GM19043 (cell line): Measurements from ENCODE around the gene ZNF407.

Experiments
- ATAC-seq: cut with Tn5 transposase; IDR thresholded peaks from one replicate; pipeline ENCODE4 v1.9.1; 2021; ENCODE audit warnings: low read depth; ENCODE audit not compliant: unreplicated experiment

The ZNF407 gene

GRCh38 chr18:74773171-74773624 is 175.5 kb downstream of the ZNF407 start:
- ATAC-seq, result peak; percentile 74

- ATAC-seq, result no peak
These were observed 176.8 kb downstream of the ZNF407 start for GRCh38 chr18:74774486-74774885.

GRCh38 chr18:74775239-74775638 is 177.6 kb downstream of the ZNF407 start:
- no peak for ATAC-seq

- ATAC-seq, result no peak
These were observed 180.6 kb downstream of the ZNF407 start for GRCh38 chr18:74778191-74778847.

- no peak for ATAC-seq
These were observed 187.1 kb downstream of the ZNF407 start for GRCh38 chr18:74784752-74785151.

- no peak for ATAC-seq
These were observed 188.0 kb downstream of the ZNF407 start for GRCh38 chr18:74785632-74786031.

- no peak for ATAC-seq
These were observed 191.0 kb downstream of the ZNF407 start for GRCh38 chr18:74788657-74789056.

- ATAC-seq, result no peak
These were observed 191.4 kb downstream of the ZNF407 start for GRCh38 chr18:74789078-74789477.

GRCh38 chr18:74790451-74790850 is 192.8 kb downstream of the ZNF407 start:
- ATAC-seq, result no peak

GRCh38 chr18:74791501-74792194 is 194.0 kb downstream of the ZNF407 start:
- ATAC-seq, result no peak

GRCh38 chr18:74793746-74794145 is 196.1 kb downstream of the ZNF407 start:
- no peak for ATAC-seq

GRCh38 chr18:74795751-74796150 is 198.1 kb downstream of the ZNF407 start:
- no peak for ATAC-seq

GRCh38 chr18:74796211-74796610 is 198.5 kb downstream of the ZNF407 start:
- no peak for ATAC-seq

- ATAC-seq, result peak; percentile 98
These were observed 199.3 kb downstream of the ZNF407 start for GRCh38 chr18:74796841-74797576.

- peak; percentile 24 for ATAC-seq
These were observed 200.0 kb downstream of the ZNF407 start for GRCh38 chr18:74797577-74798151.

- no peak for ATAC-seq
These were observed 201.9 kb downstream of the ZNF407 start for GRCh38 chr18:74799542-74799941.

- no peak for ATAC-seq
These were observed 202.4 kb downstream of the ZNF407 start for GRCh38 chr18:74800098-74800497.

GRCh38 chr18:74803117-74803516 is 205.4 kb downstream of the ZNF407 start:
- no peak for ATAC-seq

- ATAC-seq, result no peak
These were observed 206.1 kb downstream of the ZNF407 start for GRCh38 chr18:74803769-74804168.

- ATAC-seq, result no peak
These were observed 207.0 kb downstream of the ZNF407 start for GRCh38 chr18:74804677-74805076.

- no peak for ATAC-seq
These were observed 208.4 kb downstream of the ZNF407 start for GRCh38 chr18:74806073-74806472.
